ENCODE data around the gene LIMS2. TPM values are rescaled to one million over a fixed set of nuclear protein-coding genes. Genes with fewer than 3 reads are reported as not detected.

Gene LIMS2
- total RNA-seq, 1 experiment from 2014 or later: 8.9 TPM

GRCh38 chr2:127695491-127696472, 20.5 kb upstream of the LIMS2 start:
- intact Hi-C loops (cut with micrococcal nuclease; ENCODE audit: unreplicated experiment) (no loop called here), in situ Hi-C loops (cut with HindIII; ENCODE audit: low pct_unique_long_range_greater_than_20kb, low sequenced_read_pairs) (no loop called here)
- ATAC-seq (peak; percentile 44; the same call in 1 of the 2 replicates), DNase-seq (ENCODE audit: low read depth, low spot score) (no peak)
- H3K4me3 ChIP-seq (ENCODE audit: low read depth in 2 of 2, low read length in 2 of 2): no peak overlapping the region
- TF ChIP-seq CTCF (IDR thresholded peaks at IDR 0.05): peak; percentile 74
- no peak for TF ChIP-seq SIN3A (IDR thresholded peaks at IDR 0.05; ENCODE audit: borderline replicate concordance, insufficient read depth, low read depth, low read length)
- ChIA-PET POLR2A (no interaction called here), CTCF (interaction anchor here (0.7 to 1.7 kb wide), 3 partner anchors 20 to 105 kb away, joined by 3 to 6 read pairs (median 4); no protein-coding TSS in a partner anchor)
- no peaks in the 10 kb centered on the region for H3K27me3 ChIP-seq (ENCODE audit: control insufficient read depth, insufficient read depth, low read length)
- H3K4me1 ChIP-seq (ENCODE audit: control insufficient read depth, insufficient read depth, low read length): peaks cover 7% of the 10 kb centered on the region
- no peaks in the 10 kb centered on the region for H3K36me3 ChIP-seq (ENCODE audit: control insufficient read depth, insufficient read depth, low read length)
- H3K9me3 ChIP-seq (ENCODE audit: control insufficient read depth, insufficient read depth, low read depth, low read length): no peaks in the 10 kb centered on the region
- H3K27ac ChIP-seq (ENCODE audit: low read length): no peak overlapping the region
- BruUV-seq (replicated peaks): no TSS peak

DNA sequence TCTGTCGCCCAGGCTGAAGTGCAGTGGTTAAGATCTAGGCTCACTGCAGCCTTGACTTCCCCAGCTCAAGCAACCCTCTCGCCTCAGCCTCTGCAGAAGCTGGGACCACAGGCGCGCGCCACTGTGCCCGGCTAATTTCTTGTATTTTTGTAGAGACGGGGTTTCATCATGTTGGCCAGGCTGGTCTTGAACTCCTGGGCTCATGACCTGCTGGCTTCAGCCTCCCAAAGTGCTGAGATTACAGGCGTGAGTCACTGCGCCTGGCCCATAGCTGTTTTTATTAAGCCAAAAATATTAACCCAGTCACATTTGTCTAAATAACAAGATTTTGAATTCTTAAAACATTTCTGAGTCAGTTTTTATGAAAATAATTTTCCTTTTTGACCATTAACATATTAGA, 19.7 kb upstream of the LIMS2 start:
- no peak overlapping the region for H3K27ac ChIP-seq (ENCODE audit: low read length)
- ATAC-seq: no peak
- BruUV-seq (replicated peaks): no TSS peak
- POLR2A ChIA-PET: no interaction called here
- in situ Hi-C loops (cut with HindIII; ENCODE audit: low pct_unique_long_range_greater_than_20kb, low sequenced_read_pairs): no loop called here
- CTCF ChIA-PET: no interaction called here
- DNase-seq (ENCODE audit: low read depth, low spot score): no peak
- no peak for TF ChIP-seq CTCF (IDR thresholded peaks at IDR 0.05)
- no peak for TF ChIP-seq SIN3A (IDR thresholded peaks at IDR 0.05; ENCODE audit: borderline replicate concordance, insufficient read depth, low read depth, low read length)
- TF ChIP-seq, protein P1, sequence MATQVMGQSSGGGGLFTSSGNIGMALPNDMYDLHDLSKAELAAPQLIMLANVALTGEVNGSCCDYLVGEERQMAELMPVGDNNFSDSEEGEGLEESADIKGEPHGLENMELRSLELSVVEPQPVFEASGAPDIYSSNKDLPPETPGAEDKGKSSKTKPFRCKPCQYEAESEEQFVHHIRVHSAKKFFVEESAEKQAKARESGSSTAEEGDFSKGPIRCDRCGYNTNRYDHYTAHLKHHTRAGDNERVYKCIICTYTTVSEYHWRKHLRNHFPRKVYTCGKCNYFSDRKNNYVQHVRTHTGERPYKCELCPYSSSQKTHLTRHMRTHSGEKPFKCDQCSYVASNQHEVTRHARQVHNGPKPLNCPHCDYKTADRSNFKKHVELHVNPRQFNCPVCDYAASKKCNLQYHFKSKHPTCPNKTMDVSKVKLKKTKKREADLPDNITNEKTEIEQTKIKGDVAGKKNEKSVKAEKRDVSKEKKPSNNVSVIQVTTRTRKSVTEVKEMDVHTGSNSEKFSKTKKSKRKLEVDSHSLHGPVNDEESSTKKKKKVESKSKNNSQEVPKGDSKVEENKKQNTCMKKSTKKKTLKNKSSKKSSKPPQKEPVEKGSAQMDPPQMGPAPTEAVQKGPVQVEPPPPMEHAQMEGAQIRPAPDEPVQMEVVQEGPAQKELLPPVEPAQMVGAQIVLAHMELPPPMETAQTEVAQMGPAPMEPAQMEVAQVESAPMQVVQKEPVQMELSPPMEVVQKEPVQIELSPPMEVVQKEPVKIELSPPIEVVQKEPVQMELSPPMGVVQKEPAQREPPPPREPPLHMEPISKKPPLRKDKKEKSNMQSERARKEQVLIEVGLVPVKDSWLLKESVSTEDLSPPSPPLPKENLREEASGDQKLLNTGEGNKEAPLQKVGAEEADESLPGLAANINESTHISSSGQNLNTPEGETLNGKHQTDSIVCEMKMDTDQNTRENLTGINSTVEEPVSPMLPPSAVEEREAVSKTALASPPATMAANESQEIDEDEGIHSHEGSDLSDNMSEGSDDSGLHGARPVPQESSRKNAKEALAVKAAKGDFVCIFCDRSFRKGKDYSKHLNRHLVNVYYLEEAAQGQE (IDR thresholded peaks at IDR 0.05; ENCODE audit: insufficient read depth in 1 of 2, low read depth in 2 of 2, low read length in 1 of 2): no peak
- no peak for TF ChIP-seq TCF7L2 (IDR thresholded peaks at IDR 0.05; ENCODE audit: low read depth, low read length)
- TF ChIP-seq POLR2AphosphoS5 (IDR thresholded peaks at IDR 0.05; ENCODE audit: low read depth, low read length): no peak
- intact Hi-C loops (cut with micrococcal nuclease; ENCODE audit: unreplicated experiment): no loop called here
- no peaks in the 10 kb centered on the region for H3K36me3 ChIP-seq (ENCODE audit: control insufficient read depth, insufficient read depth, low read length)
- no peaks in the 10 kb centered on the region for H3K4me1 ChIP-seq (ENCODE audit: control insufficient read depth, insufficient read depth, low read length)
- H3K9me3 ChIP-seq (ENCODE audit: control insufficient read depth, insufficient read depth, low read depth, low read length): no peaks in the 10 kb centered on the region
- H3K27me3 ChIP-seq (ENCODE audit: control insufficient read depth, insufficient read depth, low read length): no peaks in the 10 kb centered on the region
- H3K4me3 ChIP-seq (ENCODE audit: low read depth in 2 of 2, low read length in 2 of 2): no peak overlapping the region

Measured in Panc1 (cell line).